IPS-18a (cell line): ENCODE measurements around the gene ADCY7.

Source experiments
- H3K27ac ChIP-seq: one replicate; pipeline ENCODE4 v1.5.1; 2013; ENCODE audit warnings: low read length
- H3K27me3 ChIP-seq: one replicate; pipeline ENCODE4 v1.6.1; 2013; ENCODE audit warnings: mild to moderate bottlenecking, low read length; ENCODE audit not compliant: control insufficient read depth, insufficient read depth
- H3K36me3 ChIP-seq: one replicate; pipeline ENCODE4 v1.6.1; 2013; ENCODE audit warnings: low read depth, low read length; ENCODE audit not compliant: control insufficient read depth
- H3K4me1 ChIP-seq: one replicate; pipeline ENCODE4 v1.6.1; 2013; ENCODE audit warnings: low read depth, low read length; ENCODE audit not compliant: control insufficient read depth
- H3K4me3 ChIP-seq: one replicate; pipeline ENCODE4 v1.5.1; 2013; ENCODE audit warnings: low read length
- H3K9ac ChIP-seq: one replicate; pipeline ENCODE4 v1.6.1; 2013; ENCODE audit warnings: mild to moderate bottlenecking, low read length, moderate library complexity
- H3K9me3 ChIP-seq: one replicate; pipeline ENCODE4 v1.6.1; 2013; ENCODE audit warnings: low read depth, low read length; ENCODE audit not compliant: control insufficient read depth

The ADCY7 gene

GRCh38 chr16:50351952-50352351, 85.6 kb downstream of the ADCY7 start:
- no peak overlapping the region for H3K4me3 ChIP-seq
- peaks cover 55% of the 10 kb centered on the region for H3K36me3 ChIP-seq
- H3K4me1 ChIP-seq = no peaks in the 10 kb centered on the region
- H3K9me3 ChIP-seq = no peaks in the 10 kb centered on the region
- no peak overlapping the region for H3K27ac ChIP-seq
- no peak overlapping the region for H3K9ac ChIP-seq
- no peaks in the 10 kb centered on the region for H3K27me3 ChIP-seq

GRCh38 chr16:50354082-50354481, 87.7 kb downstream of the ADCY7 start:
- Histone ChIP-seq H3K36me3 (peaks cover 60% of the 10 kb centered on the region), H3K9ac (no peak overlapping the region)

GRCh38 chr16:50354629-50355456, 88.5 kb downstream of the ADCY7 start:
- peaks cover 54% of the 10 kb centered on the region for H3K36me3 ChIP-seq

More at GRCh38 chr16:50354082-50354481, 87.7 kb downstream of the ADCY7 start:
- no peaks in the 10 kb centered on the region for H3K4me1 ChIP-seq
- H3K4me3 ChIP-seq = no peak overlapping the region
- H3K27me3 ChIP-seq = no peaks in the 10 kb centered on the region
- H3K27ac ChIP-seq = no peak overlapping the region
- no peaks in the 10 kb centered on the region for H3K9me3 ChIP-seq

GRCh38 chr16:50359626-50360025, 93.3 kb downstream of the ADCY7 start:
- peaks cover 55% of the 10 kb centered on the region for H3K36me3 ChIP-seq
- no peaks in the 10 kb centered on the region for H3K4me1 ChIP-seq
- H3K9ac ChIP-seq = no peak overlapping the region
- H3K27ac ChIP-seq = no peak overlapping the region
- H3K4me3 ChIP-seq = no peak overlapping the region
- no peaks in the 10 kb centered on the region for H3K9me3 ChIP-seq
- no peaks in the 10 kb centered on the region for H3K27me3 ChIP-seq

More at GRCh38 chr16:50354629-50355456, 88.5 kb downstream of the ADCY7 start:
- Histone ChIP-seq H3K4me1 (no peaks in the 10 kb centered on the region), H3K4me3 (no peak overlapping the region), H3K9ac (no peak overlapping the region), H3K27me3 (no peaks in the 10 kb centered on the region), H3K9me3 (no peaks in the 10 kb centered on the region), H3K27ac (no peak overlapping the region)

GRCh38 chr16:50360033-50360778, 93.9 kb downstream of the ADCY7 start:
- no peak overlapping the region for H3K27ac ChIP-seq
- H3K27me3 ChIP-seq = no peaks in the 10 kb centered on the region
- peaks cover 58% of the 10 kb centered on the region for H3K36me3 ChIP-seq
- no peak overlapping the region for H3K4me3 ChIP-seq
- no peak overlapping the region for H3K9ac ChIP-seq
- no peaks in the 10 kb centered on the region for H3K4me1 ChIP-seq
- H3K9me3 ChIP-seq = no peaks in the 10 kb centered on the region

- no peak overlapping the region for H3K9ac ChIP-seq
- H3K9me3 ChIP-seq = no peaks in the 10 kb centered on the region
- no peaks in the 10 kb centered on the region for H3K4me1 ChIP-seq
- H3K27ac ChIP-seq = no peak overlapping the region
- no peaks in the 10 kb centered on the region for H3K27me3 ChIP-seq
- H3K4me3 ChIP-seq = no peak overlapping the region
- H3K36me3 ChIP-seq = peaks cover 62% of the 10 kb centered on the region
Measured at GRCh38 chr16:50360779-50361178, 94.4 kb downstream of the ADCY7 start.

- Histone ChIP-seq H3K27ac (no peak overlapping the region), H3K9ac (no peak overlapping the region), H3K36me3 (peaks cover 71% of the 10 kb centered on the region), H3K4me3 (no peak overlapping the region), H3K27me3 (no peaks in the 10 kb centered on the region), H3K4me1 (peaks cover 5% of the 10 kb centered on the region), H3K9me3 (no peaks in the 10 kb centered on the region)
Measured at GRCh38 chr16:50363656-50364055, 97.3 kb downstream of the ADCY7 start.

GRCh38 chr16:50365791-50366575, 99.6 kb downstream of the ADCY7 start:
- H3K27me3 ChIP-seq = no peaks in the 10 kb centered on the region
- no peak overlapping the region for H3K9ac ChIP-seq
- H3K4me3 ChIP-seq = no peak overlapping the region
- H3K27ac ChIP-seq = no peak overlapping the region
- peaks cover 9% of the 10 kb centered on the region for H3K4me1 ChIP-seq
- H3K36me3 ChIP-seq = peaks cover 59% of the 10 kb centered on the region
- no peaks in the 10 kb centered on the region for H3K9me3 ChIP-seq
